Measurements from ENCODE around the gene LPAR1.

LPAR1 gene

GRCh38 chr9:111004936-111005335 is 33.3 kb downstream of the LPAR1 start:
- H3K36me3 ChIP-seq (replicated peaks), result no peaks in the 10 kb centered on the region
- in situ Hi-C loops (cut with MboI; ENCODE audit: low sequenced_read_pairs), result no loop called here
- no peaks in the 10 kb centered on the region for H3K27me3 ChIP-seq (ENCODE audit: low read depth)
- no peaks in the 10 kb centered on the region for H3K9me3 ChIP-seq
- no peak overlapping the region for H3K4me3 ChIP-seq
- H3K4me1 ChIP-seq, result no peaks in the 10 kb centered on the region; the same call in 1 of the 2 replicates
- no peak for DNase-seq (ENCODE audit: low spot score in 2 of 2)

GRCh38 chr9:111003182-111003581 is 35.1 kb downstream of the LPAR1 start:
- H3K9me3 ChIP-seq, result no peaks in the 10 kb centered on the region
- in situ Hi-C loops (cut with MboI; ENCODE audit: low sequenced_read_pairs), result no loop called here
- no peaks in the 10 kb centered on the region; the same call in 1 of the 2 replicates for H3K4me1 ChIP-seq
- no peak overlapping the region for H3K4me3 ChIP-seq
- no peaks in the 10 kb centered on the region for H3K36me3 ChIP-seq (replicated peaks)
- H3K27me3 ChIP-seq (ENCODE audit: low read depth), result no peaks in the 10 kb centered on the region
- no peak for DNase-seq (ENCODE audit: low spot score in 2 of 2)

GRCh38 chr9:111001526-111001925 is 36.7 kb downstream of the LPAR1 start:
- DNase-seq (ENCODE audit: low spot score in 2 of 2), result no peak
- in situ Hi-C loops (cut with MboI; ENCODE audit: low sequenced_read_pairs), result no loop called here
- H3K9me3 ChIP-seq, result no peaks in the 10 kb centered on the region
- H3K4me1 ChIP-seq, result no peaks in the 10 kb centered on the region; the same call in 1 of the 2 replicates
- no peaks in the 10 kb centered on the region for H3K36me3 ChIP-seq (replicated peaks)
- H3K4me3 ChIP-seq, result no peak overlapping the region
- H3K27me3 ChIP-seq (ENCODE audit: low read depth), result no peaks in the 10 kb centered on the region

GRCh38 chr9:111000202-111000601 is 38.1 kb downstream of the LPAR1 start:
- DNase-seq (ENCODE audit: low spot score in 2 of 2), result no peak
- Histone ChIP-seq H3K36me3 (replicated peaks) (no peaks in the 10 kb centered on the region), H3K4me1 (no peaks in the 10 kb centered on the region; the same call in 1 of the 2 replicates), H3K27me3 (ENCODE audit: low read depth) (no peaks in the 10 kb centered on the region), H3K9me3 (no peaks in the 10 kb centered on the region), H3K4me3 (no peak overlapping the region)
- in situ Hi-C loops (cut with MboI; ENCODE audit: low sequenced_read_pairs), result no loop called here

GRCh38 chr9:110999379-110999778 is 38.9 kb downstream of the LPAR1 start:
- Histone ChIP-seq H3K4me1 (no peaks in the 10 kb centered on the region; the same call in 1 of the 2 replicates), H3K9me3 (no peaks in the 10 kb centered on the region), H3K4me3 (no peak overlapping the region), H3K36me3 (replicated peaks) (no peaks in the 10 kb centered on the region), H3K27me3 (ENCODE audit: low read depth) (no peaks in the 10 kb centered on the region)
- DNase-seq (ENCODE audit: low spot score in 2 of 2), result no peak
- in situ Hi-C loops (cut with MboI; ENCODE audit: low sequenced_read_pairs), result no loop called here

- no peaks in the 10 kb centered on the region for H3K9me3 ChIP-seq
- in situ Hi-C loops (cut with MboI; ENCODE audit: low sequenced_read_pairs), result no loop called here
- H3K4me3 ChIP-seq, result no peak overlapping the region
- DNase-seq (ENCODE audit: low spot score in 2 of 2), result no peak
- H3K36me3 ChIP-seq (replicated peaks), result no peaks in the 10 kb centered on the region
- no peaks in the 10 kb centered on the region for H3K27me3 ChIP-seq (ENCODE audit: low read depth)
- H3K4me1 ChIP-seq, result no peaks in the 10 kb centered on the region; the same call in 1 of the 2 replicates
Measured at GRCh38 chr9:110997847-110998246, 40.4 kb downstream of the LPAR1 start.

GRCh38 chr9:110996436-110997220 is 41.6 kb downstream of the LPAR1 start:
- H3K9me3 ChIP-seq, result no peaks in the 10 kb centered on the region
- in situ Hi-C loops (cut with MboI; ENCODE audit: low sequenced_read_pairs), result no loop called here
- no peaks in the 10 kb centered on the region for H3K36me3 ChIP-seq (replicated peaks)
- no peaks in the 10 kb centered on the region for H3K27me3 ChIP-seq (ENCODE audit: low read depth)
- H3K4me1 ChIP-seq, result no peaks in the 10 kb centered on the region; the same call in 1 of the 2 replicates
- no peak overlapping the region for H3K4me3 ChIP-seq
- DNase-seq (ENCODE audit: low spot score in 2 of 2), result no peak

- no peak overlapping the region for H3K4me3 ChIP-seq
- in situ Hi-C loops (cut with MboI; ENCODE audit: low sequenced_read_pairs), result no loop called here
- DNase-seq (ENCODE audit: low spot score in 2 of 2), result no peak
Measured at GRCh38 chr9:110995420-110996340, 42.6 kb downstream of the LPAR1 start.

GRCh38 chr9:110994771-110995241 is 43.5 kb downstream of the LPAR1 start:
- Histone ChIP-seq H3K27me3 (ENCODE audit: low read depth) (no peaks in the 10 kb centered on the region), H3K36me3 (replicated peaks) (no peaks in the 10 kb centered on the region), H3K4me1 (no peaks in the 10 kb centered on the region), H3K4me3 (no peak overlapping the region), H3K9me3 (no peaks in the 10 kb centered on the region)
- in situ Hi-C loops (cut with MboI; ENCODE audit: low sequenced_read_pairs), result no loop called here
- no peak for DNase-seq (ENCODE audit: low spot score in 2 of 2)

More at GRCh38 chr9:110995420-110996340, 42.6 kb downstream of the LPAR1 start:
- Histone ChIP-seq H3K4me1 (no peaks in the 10 kb centered on the region), H3K27me3 (ENCODE audit: low read depth) (no peaks in the 10 kb centered on the region), H3K36me3 (replicated peaks) (no peaks in the 10 kb centered on the region), H3K9me3 (no peaks in the 10 kb centered on the region)

GRCh38 chr9:110990481-110990880 is 47.8 kb downstream of the LPAR1 start:
- no peaks in the 10 kb centered on the region for H3K4me1 ChIP-seq
- in situ Hi-C loops (cut with MboI; ENCODE audit: low sequenced_read_pairs), result no loop called here
- no peaks in the 10 kb centered on the region for H3K36me3 ChIP-seq (replicated peaks)
- no peak overlapping the region for H3K4me3 ChIP-seq
- no peaks in the 10 kb centered on the region for H3K9me3 ChIP-seq
- no peak for DNase-seq (ENCODE audit: low spot score in 2 of 2)
- no peaks in the 10 kb centered on the region for H3K27me3 ChIP-seq (ENCODE audit: low read depth)

GRCh38 chr9:110986529-110986928 is 51.7 kb downstream of the LPAR1 start:
- H3K9me3 ChIP-seq, result no peaks in the 10 kb centered on the region
- in situ Hi-C loops (cut with MboI; ENCODE audit: low sequenced_read_pairs), result no loop called here
- DNase-seq (ENCODE audit: low spot score in 2 of 2), result no peak
- H3K36me3 ChIP-seq (replicated peaks), result no peaks in the 10 kb centered on the region
- no peak overlapping the region for H3K4me3 ChIP-seq
- H3K27me3 ChIP-seq (ENCODE audit: low read depth), result no peaks in the 10 kb centered on the region
- H3K4me1 ChIP-seq, result no peaks in the 10 kb centered on the region

- in situ Hi-C loops (cut with MboI; ENCODE audit: low sequenced_read_pairs), result no loop called here
- Histone ChIP-seq H3K27me3 (ENCODE audit: low read depth) (no peaks in the 10 kb centered on the region), H3K36me3 (replicated peaks) (no peaks in the 10 kb centered on the region), H3K4me1 (no peaks in the 10 kb centered on the region), H3K9me3 (no peaks in the 10 kb centered on the region), H3K4me3 (no peak overlapping the region)
- DNase-seq (ENCODE audit: low spot score in 2 of 2), result no peak
Measured at GRCh38 chr9:110984890-110985437, 53.3 kb downstream of the LPAR1 start.

- DNase-seq (ENCODE audit: low spot score in 2 of 2), result no peak
- Histone ChIP-seq H3K4me1 (no peaks in the 10 kb centered on the region), H3K27me3 (ENCODE audit: low read depth) (no peaks in the 10 kb centered on the region), H3K9me3 (no peaks in the 10 kb centered on the region), H3K36me3 (replicated peaks) (no peaks in the 10 kb centered on the region), H3K4me3 (no peak overlapping the region)
- in situ Hi-C loops (cut with MboI; ENCODE audit: low sequenced_read_pairs), result no loop called here
Measured at GRCh38 chr9:110980261-110980660, 58.0 kb downstream of the LPAR1 start.

All from HAP-1 (cell line).